Inflammatory macrophage treated with lipopolysaccharide for 4 hours (primary cell): ENCODE results near the gene HJURP.

ENCODE experiments used
- DNase-seq: peaks from one replicate; pipeline ENCODE4 v3.0.0-alpha.2; 2020

Gene HJURP

DNA sequence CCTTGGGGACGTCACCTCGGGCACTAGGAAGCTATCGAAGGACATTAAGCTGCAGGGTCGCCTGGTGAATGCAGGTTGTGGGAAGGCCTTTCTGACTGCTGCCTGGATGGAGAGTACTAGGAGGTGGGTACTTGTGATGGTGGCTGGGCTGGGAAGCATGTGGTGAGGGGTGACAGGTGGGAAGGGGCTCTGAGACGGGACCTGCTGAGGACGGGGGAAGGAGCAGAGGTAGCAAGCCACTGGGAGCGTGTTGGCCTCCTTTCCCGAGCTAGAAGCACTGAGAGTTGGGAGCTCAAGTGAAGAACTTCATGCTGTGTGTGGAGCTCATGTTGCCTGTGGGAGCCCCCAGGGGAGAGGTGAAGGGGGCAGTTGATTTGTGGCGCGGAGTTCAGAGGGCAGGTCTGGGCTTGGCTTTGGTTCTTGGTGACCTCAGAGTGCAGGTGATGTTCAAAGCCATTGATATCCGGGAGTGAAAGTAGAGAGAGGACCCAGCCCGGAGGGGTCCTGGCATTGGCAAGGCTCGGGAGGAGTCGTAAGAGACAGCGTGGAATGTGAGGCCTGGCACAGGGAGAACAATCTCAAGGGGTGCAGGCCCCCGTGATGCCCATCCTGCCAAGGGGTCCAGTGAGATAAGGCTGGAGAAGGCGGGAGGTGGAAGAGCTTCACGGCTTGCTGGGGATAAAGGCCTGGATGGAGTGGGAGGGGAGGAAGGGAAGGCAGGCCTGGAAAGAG is 63.0 kb downstream of the HJURP start:
- no peak for DNase-seq

DNA sequence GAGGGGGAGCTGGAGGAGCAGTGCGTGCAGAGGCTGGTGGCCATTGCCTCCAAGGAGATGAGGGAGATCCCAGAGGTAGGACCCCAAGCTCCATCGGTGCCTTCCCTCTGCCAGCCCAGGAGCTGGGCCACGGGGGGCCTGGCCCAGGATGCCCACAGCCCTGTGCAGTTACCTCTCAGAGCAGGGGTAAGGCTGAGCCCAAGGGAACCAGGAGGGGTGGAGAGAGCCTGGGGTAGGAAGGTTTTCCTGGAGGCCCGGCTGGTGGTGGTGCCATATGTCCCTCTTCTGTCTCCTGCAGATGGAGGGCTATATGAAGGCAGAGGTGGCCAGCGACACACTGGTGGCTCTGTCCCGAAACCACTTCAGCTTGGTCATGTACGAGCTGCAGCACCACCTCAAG is 64.8 kb downstream of the HJURP start:
- DNase-seq, result no peak
